Measurements from ENCODE around the gene POLR3F.

GRCh38 chr20:18456600-18456999, 10.6 kb upstream of the POLR3F start:
- TF ChIP-seq ARHGAP35 (IDR thresholded peaks at IDR 0.05; ENCODE audit: partially characterized antibody) (no peak), JUN (IDR thresholded peaks at IDR 0.05; ENCODE audit: borderline replicate concordance, low read depth, low read length) (no peak), JUN (CRISPR knock-in tag; IDR thresholded peaks at IDR 0.05; ENCODE audit: borderline replicate concordance) (no peak), FIP1L1 (IDR thresholded peaks at IDR 0.05; ENCODE audit: low read depth, low read length, poor library complexity, severe bottlenecking) (no peak), SIN3A (IDR thresholded peaks at IDR 0.05; ENCODE audit: borderline replicate concordance in 2 of 2, control insufficient read depth in 1 of 2, low read depth in 2 of 2, low read length in 2 of 2) (no peak), MAFK (IDR thresholded peaks at IDR 0.05; ENCODE audit: low read length) (no peak), MECOM (CRISPR knock-in tag; IDR thresholded peaks at IDR 0.05) (no peak), NR2C2 (CRISPR knock-in tag; IDR thresholded peaks at IDR 0.05) (no peak), NR2C2 (tag; IDR thresholded peaks at IDR 0.05) (no peak), ZNF175 (CRISPR knock-in tag; IDR thresholded peaks at IDR 0.05; ENCODE audit: low read depth) (no peak), IRF2 (CRISPR knock-in tag; IDR thresholded peaks at IDR 0.05) (no peak), ZKSCAN8 (CRISPR knock-in tag; IDR thresholded peaks at IDR 0.05) (no peak), SMARCB1 (IDR thresholded peaks at IDR 0.05; ENCODE audit: insufficient read length, low read depth) (no peak)
